Heart right ventricle (tissue), 16 donors: ENCODE data around the gene VWA7. TPM values are rescaled to one million over a fixed set of nuclear protein-coding genes. Genes with fewer than 3 reads are reported as not detected.
A peak's percentile ranks its signal among the peaks of the same experiment; 100 is the strongest.
"Not testable (repeated sequence)": the region's sequence is repeated elsewhere in the genome, so short reads cannot be mapped to it uniquely, and the experiment has no call there.

Experiments used
- ATAC-seq, 8 donors: fragments of 200-7000 bp; cut with Tn5 transposase; one replicate each; pipeline ENCODE4 v1.9.1; 2020; ENCODE audit warnings: mild to moderate bottlenecking in 8 of 8, moderate library complexity in 8 of 8, moderate number of reproducible peaks in 1 of 8
- DNase-seq, 2 donors: peaks; one replicate each; pipeline ENCODE4 v3.0.0-alpha.2; 2020
- H3K27ac ChIP-seq, 10 donors: fragments of 200-600 bp; sonication (generic) in 2 of 10; one replicate each; pipeline versions ENCODE4 v1.5.0 to v1.8.0; 2020 to 2022; ENCODE audit warnings: mild to moderate bottlenecking in 3 of 10
- H3K27me3 ChIP-seq, 7 donors: fragments of 200-600 bp; one replicate each; pipeline ENCODE4 v1.8.0; 2021 to 2022; ENCODE audit warnings: mild to moderate bottlenecking in 2 of 7
- H3K36me3 ChIP-seq, 9 donors: fragments of 200-600 bp; sonication (generic) in 1 of 9; one replicate each; pipeline versions ENCODE4 v1.5.0 to v1.8.0; 2020 to 2022; ENCODE audit warnings: mild to moderate bottlenecking in 2 of 9
- H3K4me1 ChIP-seq, 9 donors: fragments of 200-600 bp; sonication (generic) in 1 of 9; one replicate each; pipeline versions ENCODE4 v1.5.0 to v1.8.0; 2020 to 2022; ENCODE audit warnings: mild to moderate bottlenecking in 4 of 9
- H3K4me3 ChIP-seq, 10 donors: fragments of 200-600 bp; sonication (generic) in 2 of 10; one replicate each; pipeline versions ENCODE4 v1.5.0 to v1.8.0; 2020 to 2022; ENCODE audit warnings: mild to moderate bottlenecking in 7 of 10, moderate library complexity in 2 of 10
- H3K9me3 ChIP-seq, 11 donors: fragments of 200-600 bp in 10 of 11; sonication (generic) in 2 of 11; one replicate each; pipeline versions ENCODE4 v1.5.0 to v1.8.0; 2013 to 2022; ENCODE audit warnings: mild to moderate bottlenecking in 2 of 11, control low read depth in 1 of 11, moderate library complexity in 1 of 11
- WGBS, 2 donors: extraction: QIAGEN DNeasy Blood & Tissue Kit; methylation state at CpG; one replicate each; pipeline ENCODE4 v1.1.7; 2013; ENCODE audit warnings: inconsistent platforms in 1 of 2; 5-methylcytosine and 5-hydroxymethylcytosine counted together
- intact Hi-C, 10 donors: fragments of 100-400 bp; cut with DNase I; formaldehyde crosslinking; loops; one replicate each; pipeline versions ENCODE4 v1.11.1 to v1.14.2; 2022
- polyA plus RNA-seq, 2 donors: library from polyadenylated mRNA; stranded (reverse); fragments of 200-250 nt; gene quantifications; one replicate each; pipeline ENCODE4 v1.2.3, GENCODE V29; 2013
- total RNA-seq, 10 donors: library from RNA; stranded (reverse); fragmentation: NEBNext Ultra II Directional in 3 of 10; extraction: Animal tissue kit (Norgen Biotek cat#: 25700) in 3 of 10; gene quantifications; one replicate each; pipeline versions ENCODE4 v1.2.1 to v1.2.4, GENCODE V29; 2021 to 2023
- TF ChIP-seq, protein P1 (sequence below), 9 donors: fragments of 200-600 bp; sonication (generic) in 2 of 9; IDR thresholded peaks; one replicate each; pipeline versions ENCODE4 v1.5.0 to v1.8.0; 2021 to 2022; ENCODE audit warnings: antibody characterized with exemption in 9 of 9, mild to moderate bottlenecking in 5 of 9, moderate library complexity in 1 of 9
- donor health status: Arrhythmogenic right ventricular cardiomyopathy.
- donor health status: ischemic (EF 13 %, LVEDD 7.1; RV severe dilation, severe dysfunction).
- donor health status: healthy with polysubstance abuse.
- donor health status: DM: no; HTN: yes; CAD: no.
- donor health status: DM: no; HTN: no; CAD: no.
- donor health status: ischemic (EF 25% LVEDD 6.9; RV normal size, moderate dysfunction).
- donor health status: ischemic (EF 25% LVEDD 5.7; RV mildly dilated, moderate dysfunction).
- donor health status: healthy.
- donor health status: DM: yes; HTN: yes; CAD: no.
- donor health status: Ischemic cardiomyopathy.
- donor health status: ischemic (EF 35%, LVEDD 5.7; RV mildly dilated, moderate dysfunction).
- donor health status: nonischemic (EF 11% LVEDD 7.7; RV severe dilation, severe dysfunction).
- donor health status: DM: yes; HTN: yes; CAD: no.
- donor health status: PGD.
- donor health status: ischemic (EF 29% LVEDD 5.4; RV normal size, mild dysfunction).
- donor health status: nonischemic (EF 23%, LVEDD 6.1; RV moderate dilation, normal function).

VWA7 gene
- total and polyA plus RNA-seq, 12 donors = 2.2 to 28.3 (median 17.3) TPM

DNA sequence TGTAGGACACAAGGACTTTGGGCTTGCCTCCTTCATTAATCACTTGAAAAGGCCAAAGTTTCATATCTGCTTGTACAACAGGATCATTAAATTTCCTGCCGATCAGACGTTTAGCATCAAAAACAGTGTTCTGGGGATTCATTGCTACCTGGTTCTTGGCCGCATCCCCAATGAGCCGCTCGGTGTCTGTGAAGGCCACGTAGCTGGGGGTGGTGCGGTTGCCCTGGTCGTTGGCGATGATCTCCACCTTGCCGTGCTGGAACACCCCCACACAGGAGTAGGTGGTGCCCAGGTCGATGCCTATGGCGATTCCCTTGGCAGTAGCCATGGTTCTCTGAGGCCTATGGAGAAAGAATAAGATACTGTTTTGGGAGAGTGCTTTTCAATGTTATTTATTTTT is 34.5 kb upstream of the VWA7 start:
- H3K27me3 ChIP-seq = no peaks in the 10 kb centered on the region
- no peaks in the 10 kb centered on the region for H3K9me3 ChIP-seq
- H3K4me3 ChIP-seq = no peak overlapping the region
- ATAC-seq = no peak
- DNase-seq = no peak
- WGBS, 2 donors = 94% methylated on average over 12 of the region's 12 CpGs
- TF ChIP-seq, protein P1, sequence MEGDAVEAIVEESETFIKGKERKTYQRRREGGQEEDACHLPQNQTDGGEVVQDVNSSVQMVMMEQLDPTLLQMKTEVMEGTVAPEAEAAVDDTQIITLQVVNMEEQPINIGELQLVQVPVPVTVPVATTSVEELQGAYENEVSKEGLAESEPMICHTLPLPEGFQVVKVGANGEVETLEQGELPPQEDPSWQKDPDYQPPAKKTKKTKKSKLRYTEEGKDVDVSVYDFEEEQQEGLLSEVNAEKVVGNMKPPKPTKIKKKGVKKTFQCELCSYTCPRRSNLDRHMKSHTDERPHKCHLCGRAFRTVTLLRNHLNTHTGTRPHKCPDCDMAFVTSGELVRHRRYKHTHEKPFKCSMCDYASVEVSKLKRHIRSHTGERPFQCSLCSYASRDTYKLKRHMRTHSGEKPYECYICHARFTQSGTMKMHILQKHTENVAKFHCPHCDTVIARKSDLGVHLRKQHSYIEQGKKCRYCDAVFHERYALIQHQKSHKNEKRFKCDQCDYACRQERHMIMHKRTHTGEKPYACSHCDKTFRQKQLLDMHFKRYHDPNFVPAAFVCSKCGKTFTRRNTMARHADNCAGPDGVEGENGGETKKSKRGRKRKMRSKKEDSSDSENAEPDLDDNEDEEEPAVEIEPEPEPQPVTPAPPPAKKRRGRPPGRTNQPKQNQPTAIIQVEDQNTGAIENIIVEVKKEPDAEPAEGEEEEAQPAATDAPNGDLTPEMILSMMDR (IDR thresholded peaks at IDR 0.05) = no peak
- intact Hi-C loops = loop anchor here in 1 of 10 donors (5.0 kb wide), 1 partner anchor 74 kb away; the partner anchor contains the start of gene CLIC1
- H3K4me1 ChIP-seq = peaks cover 5 to 28% (median 16%) of the 10 kb centered on the region in 9 donors
- H3K36me3 ChIP-seq = no peaks in the 10 kb centered on the region
- H3K27ac ChIP-seq = no peak overlapping the region

DNA sequence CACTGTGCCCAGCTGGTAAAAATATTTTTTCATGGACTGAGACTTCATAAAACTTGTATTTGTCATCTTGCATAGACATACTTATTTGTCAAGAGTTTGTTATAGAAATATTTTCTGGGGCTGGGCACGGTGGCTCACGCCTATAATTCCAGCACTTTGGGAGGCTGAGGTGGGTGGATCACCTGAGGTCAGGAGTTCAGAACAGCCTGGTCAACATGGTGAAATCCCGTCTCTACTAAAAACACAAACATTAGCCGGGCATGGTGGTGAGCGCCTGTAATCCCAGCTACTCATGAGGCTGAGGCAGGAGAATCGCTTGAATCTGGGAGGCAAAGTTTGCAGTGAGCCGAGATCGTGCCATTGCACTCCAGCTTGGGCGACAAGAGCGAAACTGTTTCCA is 31.5 kb upstream of the VWA7 start:
- H3K36me3 ChIP-seq, H3K27ac ChIP-seq, ATAC-seq, H3K9me3 ChIP-seq, DNase-seq, H3K27me3 ChIP-seq, intact Hi-C loops, H3K4me3 ChIP-seq: not testable (repeated sequence)
- 93 to 94% methylated on average over 10 of the region's 10 CpGs for WGBS, 2 donors
- peaks cover 2 to 34% (median 20%) of the 10 kb centered on the region in 9 donors for H3K4me1 ChIP-seq

DNA sequence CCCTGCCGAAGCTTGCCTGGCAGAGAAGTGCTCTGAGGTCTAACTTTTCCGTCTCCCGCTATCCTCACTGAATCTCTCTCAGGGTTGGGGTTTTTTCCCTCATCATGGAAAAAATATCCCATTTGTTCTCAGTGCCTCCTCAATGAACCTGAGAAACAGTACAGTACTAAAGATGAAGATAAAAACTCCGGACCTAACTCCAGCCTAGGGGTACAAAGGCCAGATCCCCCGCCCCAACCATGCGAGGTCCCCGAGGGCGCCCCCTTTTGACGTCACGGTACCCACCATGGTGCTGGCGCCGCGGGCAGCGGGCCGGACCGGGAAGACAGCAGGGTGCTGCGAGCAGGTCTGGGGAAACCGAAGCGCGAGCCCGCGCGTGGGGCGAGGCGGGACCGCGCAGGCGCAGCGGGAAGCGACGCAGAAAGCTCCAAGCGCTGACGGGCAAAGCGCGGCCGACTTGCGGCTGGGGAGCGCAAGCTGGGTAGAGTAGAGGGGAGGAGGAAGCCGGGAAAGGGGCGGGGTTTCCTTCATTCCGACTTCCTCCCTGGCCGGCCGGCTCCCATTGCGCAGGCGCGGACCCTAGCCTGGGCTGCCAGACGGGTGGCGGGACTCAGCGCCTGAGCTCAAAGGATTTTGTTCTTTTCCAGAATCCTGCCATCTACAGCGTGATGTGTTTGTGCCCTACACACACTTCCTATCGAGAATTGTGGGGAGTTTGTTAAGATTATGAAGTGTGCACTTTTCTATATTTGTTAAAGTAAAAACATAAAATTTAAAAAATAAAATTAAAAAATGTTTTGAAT is 29.5 kb upstream of the VWA7 start, which contains the start of gene LSM2:
TSS of gene LSM2 (minus strand) at position 497 of the 803 bp plus-strand sequence. CDS start at position 288, 209 bp downstream.
- H3K36me3 ChIP-seq = peaks cover 0 to 29% (median 10%) of the 10 kb centered on the region in 9 donors
- H3K9me3 ChIP-seq = no peaks in the 10 kb centered on the region
- TF ChIP-seq, protein P1 (IDR thresholded peaks at IDR 0.05) = peak in 7 of 9 donors; percentile 20 to 55 (median 32)
- ATAC-seq (peak; percentile 98 to 99 (median 99)), DNase-seq (peak; percentile 98)
- intact Hi-C loops = no loop called here
- peaks cover 0 to 24% (median 17%) of the 10 kb centered on the region in 9 donors for H3K4me1 ChIP-seq
- no peaks in the 10 kb centered on the region for H3K27me3 ChIP-seq
- WGBS, 2 donors = 0% methylated on average over 51 of the region's 51 CpGs
- H3K4me3 ChIP-seq = peak within 1 kb of the TSS; percentile 52 to 81 (median 65)
- H3K27ac ChIP-seq = peak within 1 kb of the TSS; percentile 65 to 96 (median 92)

DNA sequence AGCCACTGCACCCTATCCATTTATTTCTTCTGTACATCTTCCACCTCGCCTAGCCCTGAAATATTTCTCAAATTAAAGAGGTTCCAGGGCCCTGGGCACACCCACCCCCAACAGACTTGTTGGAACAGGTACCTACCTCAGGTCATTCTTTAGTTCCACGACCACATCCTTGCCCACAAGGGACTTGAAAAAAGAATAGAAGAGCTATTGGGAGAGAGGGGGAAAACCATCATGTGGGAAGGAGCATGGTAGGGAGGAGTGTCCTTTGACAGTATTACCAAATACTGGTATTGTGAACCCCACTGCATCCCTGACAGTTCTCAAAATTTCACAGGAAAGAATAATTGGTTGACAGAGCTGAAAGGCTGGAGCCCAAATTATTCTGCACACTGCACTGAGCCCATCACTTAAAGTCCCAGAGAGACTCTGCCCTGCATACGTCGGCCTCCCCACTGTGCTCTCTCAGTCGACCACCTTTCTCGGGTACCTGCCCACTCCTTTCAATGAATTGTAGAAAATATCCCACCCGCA is 28.9 kb upstream of the VWA7 start:
- no peak for DNase-seq

DNA sequence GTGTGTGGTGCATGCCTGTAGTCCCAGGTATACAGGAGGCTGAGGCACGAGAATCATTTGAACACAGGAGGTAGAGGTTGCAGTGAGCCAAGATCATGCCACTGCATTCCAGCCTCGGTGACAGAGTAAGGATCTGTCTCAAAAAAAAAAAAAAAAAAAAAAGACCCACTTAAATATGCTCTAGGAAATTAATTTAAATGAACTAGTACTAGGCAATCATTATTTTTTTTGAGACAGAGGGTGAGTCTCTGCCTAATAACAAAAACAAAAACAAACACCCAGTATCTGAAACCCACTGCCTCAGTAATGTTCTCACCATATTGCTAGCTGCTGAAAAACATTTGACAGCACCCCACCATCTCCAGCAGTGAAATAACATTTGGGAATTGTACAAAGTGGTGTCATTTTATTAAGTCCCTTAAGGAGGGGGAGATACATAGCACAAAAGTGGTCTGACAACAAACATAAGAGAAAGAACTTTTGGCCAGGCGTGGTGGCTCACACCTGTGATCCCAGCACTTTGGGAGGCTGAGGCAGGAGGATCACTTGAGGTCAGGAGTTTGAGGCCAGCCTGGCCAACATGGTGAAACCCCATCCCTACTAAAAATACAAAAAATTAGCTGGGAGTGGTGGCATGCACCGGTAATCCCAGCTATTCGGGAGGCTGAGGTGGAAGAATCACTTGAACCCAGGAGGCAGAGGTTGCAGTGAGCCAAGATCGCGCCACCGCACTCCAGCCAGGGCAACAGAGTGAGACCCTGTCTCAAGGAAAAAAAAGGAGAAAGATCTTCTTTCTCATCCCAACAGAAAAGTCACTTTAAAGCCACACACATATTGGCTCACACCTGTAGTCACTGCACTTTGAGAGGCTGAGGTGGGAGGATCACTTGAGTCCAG is 24.2 kb upstream of the VWA7 start:
- ATAC-seq, H3K4me3 ChIP-seq, intact Hi-C loops, H3K27ac ChIP-seq, DNase-seq, H3K9me3 ChIP-seq, H3K27me3 ChIP-seq: not testable (repeated sequence)
- peaks cover 0 to 28% (median 13%) of the 10 kb centered on the region in 9 donors for H3K4me1 ChIP-seq
- 96 to 97% methylated on average over 8 of the region's 8 CpGs for WGBS, 2 donors
- H3K36me3 ChIP-seq = peaks cover 0 to 64% (median 10%) of the 10 kb centered on the region in 9 donors

More for the DNA sequence above, 28.9 kb upstream of the VWA7 start:
- Histone ChIP-seq H3K27me3 (no peaks in the 10 kb centered on the region), H3K4me1 (peaks cover 0 to 24% (median 17%) of the 10 kb centered on the region in 9 donors), H3K27ac (peak overlapping the region; percentile 65 to 96 (median 92)), H3K9me3 (no peaks in the 10 kb centered on the region), H3K4me3 (peak overlapping the region; percentile 52 to 81 (median 65)), H3K36me3 (peaks cover 0 to 35% (median 10%) of the 10 kb centered on the region in 9 donors)
- peak in 4 of 8 donors; percentile 3 to 11 (median 6) for ATAC-seq
- TF ChIP-seq, protein P1 (IDR thresholded peaks at IDR 0.05) = no peak
- WGBS, 2 donors = 15 to 17% methylated on average over 7 of the region's 7 CpGs
- intact Hi-C loops = no loop called here
